Kidney (tissue), 14 donors: Measurements from ENCODE around the gene MCCC1. TPM values are rescaled to one million over a fixed set of nuclear protein-coding genes. Genes with fewer than 3 reads are reported as not detected.

Source experiments
- DNase-seq, 5 donors: peaks; one replicate each; pipeline ENCODE4 v3.0.0-alpha.2; 2013 to 2020
- FAIRE-seq: peaks from 2 replicates; lab custom pipeline; 2012; peaks lifted over from hg19 to GRCh38; lab: Jason Lieb, UNC
- H3K27ac ChIP-seq, 2 donors: one replicate each; pipeline ENCODE4 v1.7.0; 2013; ENCODE audit warnings: low read depth in 2 of 2, low read length in 2 of 2, inconsistent platforms in 1 of 2
- H3K27me3 ChIP-seq: one replicate; pipeline ENCODE4 v1.7.1; 2013; ENCODE audit warnings: low read length, inconsistent platforms; ENCODE audit not compliant: control insufficient read depth, insufficient read depth
- H3K36me3 ChIP-seq, 3 donors: one replicate each; pipeline versions ENCODE4 v1.7.0 to v1.7.1; 2013; ENCODE audit warnings: low read length in 3 of 3, control low read depth in 1 of 3, inconsistent platforms in 1 of 3; ENCODE audit not compliant: insufficient read depth in 3 of 3, control insufficient read depth in 2 of 3
- H3K4me1 ChIP-seq, 3 donors: one replicate each; pipeline versions ENCODE4 v1.7.0 to v1.7.1; 2013; ENCODE audit warnings: low read length in 3 of 3, inconsistent platforms in 1 of 3, low read depth in 1 of 3; ENCODE audit not compliant: control insufficient read depth in 2 of 3, insufficient read depth in 2 of 3
- H3K4me3 ChIP-seq, 3 donors: one replicate each; pipeline versions ENCODE4 v1.7.0 to v1.8.1; 2013; ENCODE audit warnings: low read length in 3 of 3, control low read depth in 1 of 3, inconsistent platforms in 1 of 3
- H3K9ac ChIP-seq, 3 donors: one replicate each; pipeline versions ENCODE4 v1.7.0 to v1.7.1; 2013; ENCODE audit warnings: low read length in 3 of 3, control low read depth in 1 of 3, inconsistent platforms in 1 of 3
- H3K9me3 ChIP-seq, 3 donors: one replicate each; pipeline versions ENCODE4 v1.7.0 to v1.7.1; 2013; ENCODE audit warnings: low read length in 3 of 3, control low read depth in 1 of 3, inconsistent platforms in 1 of 3; ENCODE audit not compliant: control insufficient read depth in 2 of 3, insufficient read depth in 1 of 3
- CTCF ChIP-seq: IDR thresholded peaks from 3 replicates; pipeline ENCODE4 v1.5.1; 2012; ENCODE audit warnings: mild to moderate bottlenecking, moderate library complexity, borderline replicate concordance; ENCODE audit not compliant: insufficient read depth; ENCODE audit errors: extremely low read depth
- intact Hi-C: fragments of 100-400 bp; cut with DNase I; formaldehyde crosslinking; loops from one replicate; pipeline ENCODE4 v1.11.1; 2022
- polyA plus RNA-seq: library from polyadenylated mRNA; stranded (reverse); fragments of 350-450 nt; fragmentation: Illumina TruSeq; extraction: RNeasy Lipid Tissue Mini Kit (QIAGEN cat#74804); gene quantifications from one replicate; pipeline ENCODE4 v1.2.3, GENCODE V29; 2014; ENCODE audit warnings: low read depth, low replicate concordance; ENCODE audit not compliant: insufficient read depth
- total RNA-seq: library from RNA; stranded (reverse); fragmentation: NEBNext Ultra II Directional; extraction: Animal tissue kit (Norgen Biotek cat#: 25700); gene quantifications from one replicate; pipeline ENCODE4 v1.2.1, GENCODE V29; 2021
- donor health status: control.
- donor health status: control.
- donor health status: control.
- donor health status: control.
- donor health status: control.
- donor health status: DM: yes; HTN: yes; CAD: no.
- donor health status: Normal renal cell carcinoma (clear cell type).

Gene MCCC1
- total and polyA plus RNA-seq, 2 donors from 2014 or later: 35.3 to 85.5 TPM

DNA sequence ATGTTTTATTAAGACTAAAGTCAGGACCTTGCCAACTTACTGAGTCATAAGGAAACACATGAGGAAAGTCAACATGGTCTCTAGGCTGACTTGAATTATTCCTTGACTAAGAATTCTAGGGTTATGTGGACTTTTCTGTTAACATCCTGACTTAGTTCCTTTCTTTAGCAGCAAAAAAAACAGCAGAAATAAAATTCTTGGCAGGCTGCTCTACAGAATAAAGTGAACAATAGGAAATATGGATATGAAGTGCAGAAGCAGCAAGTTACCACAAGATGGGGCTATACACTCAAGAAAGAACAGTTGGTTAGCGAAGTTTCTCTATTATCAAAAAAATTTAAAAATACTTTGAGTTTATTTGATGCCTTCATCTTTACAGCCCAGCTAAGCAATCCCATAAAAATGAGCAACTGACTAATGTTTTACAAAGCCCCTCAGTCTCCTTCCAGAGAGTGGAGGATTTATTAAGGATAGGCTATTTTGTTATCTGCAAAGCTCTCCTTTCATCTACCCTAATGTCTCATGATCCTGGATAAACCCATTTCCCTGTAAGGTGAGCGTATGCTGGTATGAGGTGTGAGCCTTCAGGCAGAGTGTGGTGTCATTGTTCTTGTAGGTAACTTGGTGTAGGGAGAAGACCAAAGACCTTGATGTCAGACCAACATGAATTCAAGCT is 23.1 kb upstream of the MCCC1 start:
- H3K4me1 ChIP-seq: no peaks in the 10 kb centered on the region
- no peaks in the 10 kb centered on the region for H3K36me3 ChIP-seq
- intact Hi-C loops: loop anchor here (5.0 kb wide), 1 partner anchor 255 kb away; no protein-coding TSS in a partner anchor
- no peaks in the 10 kb centered on the region for H3K27me3 ChIP-seq
- no peak overlapping the region for H3K9ac ChIP-seq
- DNase-seq (peak in 2 of 5 donors; percentile 56 to 77), FAIRE-seq (peak; percentile 76)
- TF ChIP-seq CTCF: peak; percentile 78
- H3K9me3 ChIP-seq: no peaks in the 10 kb centered on the region
- H3K27ac ChIP-seq: no peak overlapping the region
- H3K4me3 ChIP-seq: no peak overlapping the region

GRCh38 chr3:183120538-183121215 is 21.4 kb upstream of the MCCC1 start:
- no peak overlapping the region for H3K4me3 ChIP-seq
- no peaks in the 10 kb centered on the region for H3K36me3 ChIP-seq
- no peak for TF ChIP-seq CTCF
- no peak overlapping the region for H3K9ac ChIP-seq
- peaks cover 0 to 4% (median 0%) of the 10 kb centered on the region in 3 donors for H3K4me1 ChIP-seq
- no peak overlapping the region for H3K27ac ChIP-seq
- DNase-seq: no peak
- no peaks in the 10 kb centered on the region for H3K9me3 ChIP-seq
- FAIRE-seq: no peak
- intact Hi-C loops: loop anchor here (5.0 kb wide), 1 partner anchor 257 kb away; no protein-coding TSS in a partner anchor
- H3K27me3 ChIP-seq: no peaks in the 10 kb centered on the region

- intact Hi-C loops: no loop called here
- Histone ChIP-seq H3K27me3 (no peaks in the 10 kb centered on the region), H3K36me3 (no peaks in the 10 kb centered on the region), H3K9ac (no peak overlapping the region), H3K4me1 (peaks cover 0 to 4% (median 0%) of the 10 kb centered on the region in 3 donors), H3K27ac (no peak overlapping the region), H3K4me3 (no peak overlapping the region), H3K9me3 (peaks cover 0 to 2% (median 0%) of the 10 kb centered on the region in 3 donors)
- DNase-seq (no peak), FAIRE-seq (no peak)
- no peak for TF ChIP-seq CTCF
Measured at GRCh38 chr3:183117056-183117455, 17.8 kb upstream of the MCCC1 start.
